ENCODE measurements around the gene HIPK4. TPM values are rescaled to one million over a fixed set of nuclear protein-coding genes. Genes with fewer than 3 reads are reported as not detected.

Gene HIPK4
- polyA plus RNA-seq, 3 donors = 0.09 TPM; not detected in 2

- Mint-ChIP-seq H3K9me3 (peaks cover 0 to 4% (median 0%) of the 10 kb centered on the region in 7 donors), H3K27ac (peak overlapping the region in 2 of 7 donors; percentile 13 to 26), H3K36me3 (peaks cover 12 to 18% of the 10 kb centered on the region in 2 donors), H3K4me3 (no peak overlapping the region), H3K4me1 (peaks cover 10% of the 10 kb centered on the region), H3K27me3 (ENCODE audit: low read depth in 3 of 3) (peaks cover 1 to 13% (median 3%) of the 10 kb centered on the region in 3 donors)
- TF ChIP-seq CTCF (IDR thresholded peaks at IDR 0.05) = no peak
- intact Hi-C loops (cut with micrococcal nuclease) = no loop called here
- WGBS (ENCODE audit: insufficient coverage) = 95% methylated on average over 28 of the region's 28 CpGs
- Histone ChIP-seq H3K4me3 (replicated peaks in 1 of 3; ENCODE audit: low read depth in 2 of 3, low read length in 3 of 3) (no peak overlapping the region), H4K20me1 (ENCODE audit: insufficient read depth, low read length) (no peaks in the 10 kb centered on the region), H3K27ac (ENCODE audit: low read depth in 1 of 2, low read length in 2 of 2) (no peak overlapping the region), H3K9ac (ENCODE audit: insufficient read depth, low read length, poor library complexity, severe bottlenecking) (no peak overlapping the region), H3K9me3 (replicated peaks in 1 of 2; ENCODE audit: control insufficient read depth in 1 of 2, insufficient read depth in 1 of 2, low read length in 2 of 2) (no peaks in the 10 kb centered on the region), H2AFZ (ENCODE audit: insufficient read depth, low read depth, low read length, poor library complexity, severe bottlenecking) (no peak overlapping the region), H3K36me3 (replicated peaks in 1 of 2; ENCODE audit: control insufficient read depth in 1 of 2, insufficient read depth in 2 of 2, low read length in 2 of 2) (peaks cover 7 to 18% of the 10 kb centered on the region in 2 donors), H3K27me3 (ENCODE audit: control insufficient read depth in 2 of 2, insufficient read depth in 2 of 2, low read length in 2 of 2) (no peaks in the 10 kb centered on the region), H3K4me2 (replicated peaks; ENCODE audit: extremely low read depth, low read length, poor library complexity, severe bottlenecking) (no peak overlapping the region), H3K79me2 (ENCODE audit: insufficient read depth, low read length) (no peaks in the 10 kb centered on the region), H3K4me1 (ENCODE audit: control insufficient read depth in 1 of 2, insufficient read depth in 2 of 2, low read length in 2 of 2) (peaks cover 2 to 10% of the 10 kb centered on the region in 2 donors)
- DNase-seq = no peak
Measured at GRCh38 chr19:40383668-40384248, 6.2 kb downstream of the HIPK4 start.

DNA sequence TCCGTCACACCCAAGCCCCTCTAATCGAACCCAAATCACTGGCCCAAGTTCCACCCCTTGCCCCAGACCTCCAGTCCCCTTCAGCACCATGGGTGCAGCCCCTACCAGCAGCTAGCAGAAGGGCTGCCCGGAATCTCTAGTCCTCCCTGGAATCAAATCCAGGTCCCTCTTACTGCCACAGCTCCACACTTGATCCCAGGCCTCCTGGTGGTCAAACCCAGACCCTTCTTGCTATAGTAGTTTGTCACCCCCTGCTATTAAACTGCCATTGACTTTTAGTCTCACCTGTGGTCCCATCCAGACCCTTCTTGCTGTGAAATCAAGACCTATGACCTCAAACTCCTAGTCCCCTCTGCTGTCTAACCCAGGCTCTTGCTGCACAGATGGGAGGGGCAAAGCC is 8.7 kb downstream of the HIPK4 start:
- Mint-ChIP-seq H3K27ac (peak overlapping the region in 1 of 7 donors; percentile 42), H3K36me3 (peaks cover 22 to 38% of the 10 kb centered on the region in 2 donors), H3K4me3 (no peak overlapping the region), H3K27me3 (ENCODE audit: low read depth in 3 of 3) (peaks cover 0 to 13% (median 2%) of the 10 kb centered on the region in 3 donors), H3K4me1 (no peaks in the 10 kb centered on the region), H3K9me3 (peaks cover 0 to 2% (median 0%) of the 10 kb centered on the region in 7 donors)
- whole genome bisulfite sequencing (ENCODE audit: insufficient coverage) = 87% methylated on average over 3 of the region's 3 CpGs
- Histone ChIP-seq H3K9ac (ENCODE audit: insufficient read depth, low read length, poor library complexity, severe bottlenecking) (no peak overlapping the region), H4K20me1 (ENCODE audit: insufficient read depth, low read length) (peaks cover 4% of the 10 kb centered on the region), H3K4me3 (replicated peaks in 1 of 3; ENCODE audit: low read depth in 2 of 3, low read length in 3 of 3) (no peak overlapping the region), H3K36me3 (replicated peaks in 1 of 2; ENCODE audit: control insufficient read depth in 1 of 2, insufficient read depth in 2 of 2, low read length in 2 of 2) (peaks cover 25 to 40% of the 10 kb centered on the region in 2 donors), H3K27me3 (ENCODE audit: control insufficient read depth in 2 of 2, insufficient read depth in 2 of 2, low read length in 2 of 2) (no peaks in the 10 kb centered on the region), H2AFZ (ENCODE audit: insufficient read depth, low read depth, low read length, poor library complexity, severe bottlenecking) (no peak overlapping the region), H3K4me1 (ENCODE audit: control insufficient read depth in 1 of 2, insufficient read depth in 2 of 2, low read length in 2 of 2) (no peaks in the 10 kb centered on the region), H3K27ac (ENCODE audit: low read depth in 1 of 2, low read length in 2 of 2) (no peak overlapping the region), H3K9me3 (replicated peaks in 1 of 2; ENCODE audit: control insufficient read depth in 1 of 2, insufficient read depth in 1 of 2, low read length in 2 of 2) (no peaks in the 10 kb centered on the region), H3K79me2 (ENCODE audit: insufficient read depth, low read length) (no peaks in the 10 kb centered on the region), H3K4me2 (replicated peaks; ENCODE audit: extremely low read depth, low read length, poor library complexity, severe bottlenecking) (no peak overlapping the region)
- intact Hi-C loops (cut with micrococcal nuclease) = no loop called here
- no peak for TF ChIP-seq CTCF (IDR thresholded peaks at IDR 0.05)
- DNase-seq = no peak

Measured in CD14-positive monocyte (primary cell).